Measurements from ENCODE around the gene ARPC2. TPM values are rescaled to one million over a fixed set of nuclear protein-coding genes. Genes with fewer than 3 reads are reported as not detected.

Gene ARPC2
- total RNA-seq, 1 donor from 2014 or later, result 458 TPM

DNA sequence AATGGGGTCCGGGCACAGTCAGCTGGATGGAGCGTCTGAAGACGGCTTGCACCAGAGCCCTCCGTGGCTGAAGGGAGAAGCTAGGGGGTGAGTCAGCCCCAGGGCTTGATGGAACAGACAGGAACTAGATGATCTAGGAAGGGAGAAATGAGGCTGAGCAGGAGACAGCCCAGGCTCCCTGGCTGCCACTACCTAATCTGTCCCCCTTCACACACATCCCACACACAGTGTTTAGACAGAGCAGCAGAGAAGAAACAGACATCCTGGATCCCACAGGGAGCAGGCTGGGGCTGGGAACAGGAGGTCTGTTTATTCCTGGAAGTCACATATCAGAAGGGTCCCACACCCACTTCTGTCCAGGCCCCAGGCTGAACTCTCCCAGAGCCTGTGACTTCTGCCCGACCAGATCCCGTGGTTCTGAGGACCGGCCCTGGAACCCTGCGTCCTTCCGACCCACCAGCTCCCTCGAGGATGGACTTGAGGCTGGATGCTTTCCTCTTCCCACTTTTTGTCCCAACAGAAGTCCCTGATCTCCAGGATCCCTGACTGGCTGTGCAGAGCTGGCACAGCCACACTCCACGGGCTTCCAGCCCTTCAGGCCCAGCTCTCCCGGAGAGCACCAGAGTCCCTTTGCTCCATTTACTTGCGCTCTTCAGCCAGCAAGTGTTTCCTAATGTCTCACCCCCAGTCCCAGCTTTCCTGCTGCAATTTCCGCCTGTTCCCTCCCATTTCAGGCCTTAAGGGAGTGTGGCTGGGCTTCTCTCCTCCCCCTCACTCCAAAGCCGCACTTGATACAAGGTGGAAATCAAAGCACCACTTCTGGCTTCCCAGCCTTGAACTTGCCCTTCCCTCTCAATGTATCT, 42.3 kb downstream of the ARPC2 start:
- TF ChIP-seq, protein P1, sequence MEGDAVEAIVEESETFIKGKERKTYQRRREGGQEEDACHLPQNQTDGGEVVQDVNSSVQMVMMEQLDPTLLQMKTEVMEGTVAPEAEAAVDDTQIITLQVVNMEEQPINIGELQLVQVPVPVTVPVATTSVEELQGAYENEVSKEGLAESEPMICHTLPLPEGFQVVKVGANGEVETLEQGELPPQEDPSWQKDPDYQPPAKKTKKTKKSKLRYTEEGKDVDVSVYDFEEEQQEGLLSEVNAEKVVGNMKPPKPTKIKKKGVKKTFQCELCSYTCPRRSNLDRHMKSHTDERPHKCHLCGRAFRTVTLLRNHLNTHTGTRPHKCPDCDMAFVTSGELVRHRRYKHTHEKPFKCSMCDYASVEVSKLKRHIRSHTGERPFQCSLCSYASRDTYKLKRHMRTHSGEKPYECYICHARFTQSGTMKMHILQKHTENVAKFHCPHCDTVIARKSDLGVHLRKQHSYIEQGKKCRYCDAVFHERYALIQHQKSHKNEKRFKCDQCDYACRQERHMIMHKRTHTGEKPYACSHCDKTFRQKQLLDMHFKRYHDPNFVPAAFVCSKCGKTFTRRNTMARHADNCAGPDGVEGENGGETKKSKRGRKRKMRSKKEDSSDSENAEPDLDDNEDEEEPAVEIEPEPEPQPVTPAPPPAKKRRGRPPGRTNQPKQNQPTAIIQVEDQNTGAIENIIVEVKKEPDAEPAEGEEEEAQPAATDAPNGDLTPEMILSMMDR (conservative IDR thresholded peaks at IDR 0.05; ENCODE audit: low read depth, low read length), result no peak
- H3K4me3 ChIP-seq (ENCODE audit: low read depth, low read length), result no peak overlapping the region
- no peak for DNase-seq (ENCODE audit: low read depth)

DNA sequence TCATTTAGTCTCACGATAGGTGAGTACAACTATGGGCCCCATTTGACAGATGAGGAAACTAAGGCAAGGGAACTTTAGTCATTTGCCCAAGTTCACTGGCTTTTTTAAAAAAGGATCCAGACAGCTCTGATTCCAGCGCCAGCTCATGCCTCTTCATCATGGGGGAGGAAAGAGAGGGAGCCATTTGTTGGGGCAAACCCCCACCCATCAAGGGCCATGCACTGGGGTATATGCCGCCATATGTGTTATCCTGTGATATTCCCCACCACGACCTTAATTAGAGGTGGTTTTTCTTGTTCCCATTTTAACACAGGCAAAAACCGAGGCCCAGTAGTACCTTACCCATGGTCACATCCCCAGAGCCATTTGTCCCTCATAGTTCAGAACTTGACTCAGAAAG, 43.2 kb downstream of the ARPC2 start:
- no peak for DNase-seq (ENCODE audit: low read depth)
- TF ChIP-seq, protein P1 (conservative IDR thresholded peaks at IDR 0.05; ENCODE audit: low read depth, low read length), result no peak
- no peak overlapping the region for H3K4me3 ChIP-seq (ENCODE audit: low read depth, low read length)

DNA sequence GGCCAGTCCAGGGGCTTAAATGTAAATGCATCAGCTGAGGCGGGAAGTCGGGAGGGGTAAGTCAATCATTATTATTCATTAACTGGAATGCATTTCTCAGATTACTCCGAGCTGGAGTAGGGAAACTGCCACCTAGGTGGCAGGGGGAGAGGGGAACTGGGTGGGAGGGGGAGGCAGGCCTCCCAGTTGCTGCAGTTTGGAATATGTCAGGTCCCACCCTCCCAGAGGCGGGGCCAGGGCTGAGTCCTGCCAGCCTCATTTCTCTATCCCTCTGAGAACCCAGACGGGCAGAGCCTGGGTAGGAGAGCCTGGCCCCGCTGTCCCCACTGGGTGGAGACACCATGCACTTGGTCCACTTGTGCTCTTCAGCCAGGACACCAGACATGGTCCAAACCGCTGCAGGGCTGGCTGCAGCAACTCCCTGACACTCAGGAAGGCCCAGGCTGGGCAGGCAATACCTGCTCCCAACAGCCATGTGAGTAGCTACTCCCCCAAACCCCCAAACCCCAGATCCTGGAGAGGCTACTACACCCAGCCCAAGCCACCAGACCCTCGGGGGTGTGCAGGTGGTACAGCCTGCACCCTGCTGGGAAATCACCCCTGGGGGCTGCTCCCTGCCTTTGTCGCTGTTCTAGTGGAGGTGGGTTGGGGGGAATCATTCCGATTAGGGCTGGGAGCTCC, 43.9 kb downstream of the ARPC2 start, which contains the start of gene GPBAR1:
Gene GPBAR1, plus strand, starts transcription at position 274 of the 681 bp plus-strand sequence. CDS start 1,710 bp downstream, outside the sequence.
- no peak for DNase-seq (ENCODE audit: low read depth)

DNA sequence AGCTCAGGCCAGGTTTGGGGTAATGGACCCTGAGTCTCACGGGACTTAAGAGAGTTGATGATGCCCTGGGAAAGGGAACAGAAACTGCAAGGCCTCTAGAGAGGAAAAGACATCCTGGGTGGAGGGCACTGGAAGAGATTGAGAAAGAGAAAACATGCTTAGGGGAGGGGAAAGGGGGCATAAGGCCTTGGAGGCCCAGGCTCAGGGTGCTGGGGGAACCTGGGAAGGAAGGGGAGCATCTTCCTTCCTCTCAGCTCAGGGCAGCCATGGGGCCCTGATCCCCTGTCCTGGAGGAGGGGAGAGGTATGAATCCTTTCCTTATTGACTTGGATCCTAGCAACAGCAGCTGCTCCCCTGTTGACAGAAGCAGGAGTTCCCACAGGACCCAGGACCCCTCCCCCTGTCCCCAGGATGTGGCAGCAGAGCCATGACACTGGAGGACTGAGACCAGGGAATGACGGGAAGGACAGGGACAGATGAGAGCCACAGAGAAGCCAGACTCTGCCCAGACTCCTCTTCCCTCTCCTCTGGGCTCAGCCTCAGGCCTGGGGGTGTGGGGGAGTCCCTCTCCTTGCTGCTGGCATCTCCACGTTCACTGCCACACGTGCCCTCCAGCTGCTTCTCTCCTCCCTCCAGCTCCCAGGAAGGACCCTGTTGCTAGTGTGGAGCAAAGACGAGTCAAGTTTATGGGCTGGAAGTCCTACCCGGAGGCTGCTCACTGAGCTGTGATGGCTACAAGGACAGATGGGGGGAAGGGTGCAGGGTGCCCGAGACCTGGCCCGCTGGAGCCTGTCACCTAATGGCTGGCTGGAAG, 44.6 kb downstream of the ARPC2 start:
- TF ChIP-seq, protein P1 (conservative IDR thresholded peaks at IDR 0.05; ENCODE audit: low read depth, low read length), result no peak
- no peak for DNase-seq (ENCODE audit: low read depth)
- H3K4me3 ChIP-seq (ENCODE audit: low read depth, low read length), result no peak overlapping the region

More for the DNA sequence above, 43.9 kb downstream of the ARPC2 start, which contains the start of gene GPBAR1:
- TF ChIP-seq, protein P1 (conservative IDR thresholded peaks at IDR 0.05; ENCODE audit: low read depth, low read length), result no peak
- H3K4me3 ChIP-seq (ENCODE audit: low read depth, low read length), result no peak within 1 kb of the TSS

DNA sequence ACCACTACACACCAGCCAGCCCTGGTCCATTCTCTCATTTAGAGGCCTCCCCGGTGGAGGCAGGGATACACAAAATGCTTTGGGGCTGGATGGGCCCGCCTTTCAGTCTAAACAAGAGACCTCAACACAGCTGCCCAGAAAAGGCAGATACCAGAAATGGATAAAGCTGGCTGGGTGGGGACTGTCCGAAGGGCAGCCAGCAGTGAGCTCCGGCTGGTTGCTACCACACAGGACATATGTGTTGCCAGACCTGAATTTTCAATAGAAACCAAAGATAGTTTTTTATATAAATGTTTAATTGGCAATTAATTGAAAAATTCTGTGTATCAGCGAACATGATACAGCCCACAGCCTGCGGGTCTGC, 45.2 kb downstream of the ARPC2 start:
- no peak overlapping the region for H3K4me3 ChIP-seq (ENCODE audit: low read depth, low read length)
- TF ChIP-seq, protein P1 (conservative IDR thresholded peaks at IDR 0.05; ENCODE audit: low read depth, low read length), result no peak
- no peak for DNase-seq (ENCODE audit: low read depth)

DNA sequence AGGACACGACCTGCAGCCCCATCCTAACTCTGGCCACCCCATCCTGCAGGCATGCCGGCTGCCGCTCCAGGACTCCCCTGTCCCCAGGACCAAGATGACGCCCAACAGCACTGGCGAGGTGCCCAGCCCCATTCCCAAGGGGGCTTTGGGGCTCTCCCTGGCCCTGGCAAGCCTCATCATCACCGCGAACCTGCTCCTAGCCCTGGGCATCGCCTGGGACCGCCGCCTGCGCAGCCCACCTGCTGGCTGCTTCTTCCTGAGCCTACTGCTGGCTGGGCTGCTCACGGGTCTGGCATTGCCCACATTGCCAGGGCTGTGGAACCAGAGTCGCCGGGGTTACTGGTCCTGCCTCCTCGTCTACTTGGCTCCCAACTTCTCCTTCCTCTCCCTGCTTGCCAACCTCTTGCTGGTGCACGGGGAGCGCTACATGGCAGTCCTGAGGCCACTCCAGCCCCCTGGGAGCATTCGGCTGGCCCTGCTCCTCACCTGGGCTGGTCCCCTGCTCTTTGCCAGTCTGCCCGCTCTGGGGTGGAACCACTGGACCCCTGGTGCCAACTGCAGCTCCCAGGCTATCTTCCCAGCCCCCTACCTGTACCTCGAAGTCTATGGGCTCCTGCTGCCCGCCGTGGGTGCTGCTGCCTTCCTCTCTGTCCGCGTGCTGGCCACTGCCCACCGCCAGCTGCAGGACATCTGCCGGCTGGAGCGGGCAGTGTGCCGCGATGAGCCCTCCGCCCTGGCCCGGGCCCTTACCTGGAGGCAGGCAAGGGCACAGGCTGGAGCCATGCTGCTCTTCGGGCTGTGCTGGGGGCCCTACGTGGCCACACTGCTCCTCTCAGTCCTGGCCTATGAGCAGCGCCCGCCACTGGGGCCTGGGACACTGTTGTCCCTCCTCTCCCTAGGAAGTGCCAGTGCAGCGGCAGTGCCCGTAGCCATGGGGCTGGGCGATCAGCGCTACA, 45.9 kb downstream of the ARPC2 start:
- TF ChIP-seq, protein P1 (conservative IDR thresholded peaks at IDR 0.05; ENCODE audit: low read depth, low read length), result no peak
- no peak for DNase-seq (ENCODE audit: low read depth)
- no peak overlapping the region for H3K4me3 ChIP-seq (ENCODE audit: low read depth, low read length)

Data from epithelial cell of proximal tubule (primary cell).